ENCODE data around the gene CENPS.
"Not testable (repeated sequence)": the region's sequence is repeated elsewhere in the genome, so short reads cannot be mapped to it uniquely, and the experiment has no call there.

CENPS gene

GRCh38 chr1:10456048-10456447 lies 25.8 kb downstream of the CENPS start:
- no peak overlapping the region for H3K27ac ChIP-seq
- TF ChIP-seq CTCF (conservative IDR thresholded peaks at IDR 0.05) (no peak), ZFX (IDR thresholded peaks at IDR 0.05) (no peak)

GRCh38 chr1:10456661-10457060 lies 26.4 kb downstream of the CENPS start:
- no peak overlapping the region for H3K27ac ChIP-seq
- no peak for TF ChIP-seq ZFX (IDR thresholded peaks at IDR 0.05)
- TF ChIP-seq CTCF (conservative IDR thresholded peaks at IDR 0.05): no peak

GRCh38 chr1:10457462-10457861 lies 27.2 kb downstream of the CENPS start:
- not testable (repeated sequence) for H3K27ac ChIP-seq

- no peak overlapping the region for H3K27ac ChIP-seq
- no peak for TF ChIP-seq ZFX (IDR thresholded peaks at IDR 0.05)
- TF ChIP-seq CTCF (conservative IDR thresholded peaks at IDR 0.05): no peak
Measured at GRCh38 chr1:10457875-10458274, 27.6 kb downstream of the CENPS start.

- no peak overlapping the region for H3K27ac ChIP-seq
- TF ChIP-seq ZFX (IDR thresholded peaks at IDR 0.05) (no peak), CTCF (conservative IDR thresholded peaks at IDR 0.05) (no peak)
Measured at GRCh38 chr1:10459184-10459583, 29.0 kb downstream of the CENPS start.

GRCh38 chr1:10467078-10467477 lies 36.8 kb downstream of the CENPS start:
- no peak overlapping the region for H3K27ac ChIP-seq
- TF ChIP-seq ZFX (IDR thresholded peaks at IDR 0.05) (no peak), CTCF (conservative IDR thresholded peaks at IDR 0.05) (no peak)

GRCh38 chr1:10470043-10470442 lies 39.8 kb downstream of the CENPS start:
- H3K27ac ChIP-seq: no peak overlapping the region
- TF ChIP-seq ZFX (IDR thresholded peaks at IDR 0.05) (no peak), CTCF (conservative IDR thresholded peaks at IDR 0.05) (no peak)

- peak overlapping the region; percentile 79 for H3K27ac ChIP-seq
- TF ChIP-seq CTCF (conservative IDR thresholded peaks at IDR 0.05): no peak
- no peak for TF ChIP-seq ZFX (IDR thresholded peaks at IDR 0.05)
Measured at GRCh38 chr1:10471411-10472219, 41.4 kb downstream of the CENPS start.
